AG04449 (cell line): ENCODE data around the gene CCNQ.

Source experiments
- CTCF ChIA-PET: fragments of 350-600 bp; formaldehyde crosslinking; extraction: SDS; loops from one replicate; lab custom pipeline; 2021; ENCODE audit warnings: antibody characterized with exemption; lab: Yijun Ruan, JAX
- POLR2A ChIA-PET: fragments of 400-600, 350-600 bp; formaldehyde crosslinking; extraction: SDS; loops from one replicate; lab custom pipeline; 2020; ENCODE audit warnings: antibody characterized with exemption, inconsistent platforms; lab: Yijun Ruan, JAX
- DNase-seq: peaks from one replicate; pipeline ENCODE4 v3.0.0-alpha.2; 2010; ENCODE audit warnings: low read depth, low spot score
- H3K4me3 ChIP-seq: 2 replicates; pipeline ENCODE4 v1.5.1; 2011; ENCODE audit warnings: low read depth, mild to moderate bottlenecking, control low read depth, low read length
- TF ChIP-seq, protein P1 (sequence below): IDR thresholded peaks from one replicate; pipeline ENCODE4 v1.5.1; 2011; ENCODE audit warnings: mild to moderate bottlenecking, moderate library complexity, low read length, control low read depth, inconsistent platforms; ENCODE audit not compliant: insufficient read depth; ENCODE audit errors: missing control alignments

CCNQ gene

GRCh38 chrX:153568451-153569011, 30.4 kb downstream of the CCNQ start:
- TF ChIP-seq, protein P1, sequence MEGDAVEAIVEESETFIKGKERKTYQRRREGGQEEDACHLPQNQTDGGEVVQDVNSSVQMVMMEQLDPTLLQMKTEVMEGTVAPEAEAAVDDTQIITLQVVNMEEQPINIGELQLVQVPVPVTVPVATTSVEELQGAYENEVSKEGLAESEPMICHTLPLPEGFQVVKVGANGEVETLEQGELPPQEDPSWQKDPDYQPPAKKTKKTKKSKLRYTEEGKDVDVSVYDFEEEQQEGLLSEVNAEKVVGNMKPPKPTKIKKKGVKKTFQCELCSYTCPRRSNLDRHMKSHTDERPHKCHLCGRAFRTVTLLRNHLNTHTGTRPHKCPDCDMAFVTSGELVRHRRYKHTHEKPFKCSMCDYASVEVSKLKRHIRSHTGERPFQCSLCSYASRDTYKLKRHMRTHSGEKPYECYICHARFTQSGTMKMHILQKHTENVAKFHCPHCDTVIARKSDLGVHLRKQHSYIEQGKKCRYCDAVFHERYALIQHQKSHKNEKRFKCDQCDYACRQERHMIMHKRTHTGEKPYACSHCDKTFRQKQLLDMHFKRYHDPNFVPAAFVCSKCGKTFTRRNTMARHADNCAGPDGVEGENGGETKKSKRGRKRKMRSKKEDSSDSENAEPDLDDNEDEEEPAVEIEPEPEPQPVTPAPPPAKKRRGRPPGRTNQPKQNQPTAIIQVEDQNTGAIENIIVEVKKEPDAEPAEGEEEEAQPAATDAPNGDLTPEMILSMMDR = no peak
- POLR2A ChIA-PET = no interaction called here
- H3K4me3 ChIP-seq = no peak overlapping the region
- CTCF ChIA-PET = interaction anchor here (1.3 kb wide), 1 partner anchor 98 kb away, joined by 4 read pairs; no protein-coding TSS in a partner anchor
- DNase-seq = no peak

DNA sequence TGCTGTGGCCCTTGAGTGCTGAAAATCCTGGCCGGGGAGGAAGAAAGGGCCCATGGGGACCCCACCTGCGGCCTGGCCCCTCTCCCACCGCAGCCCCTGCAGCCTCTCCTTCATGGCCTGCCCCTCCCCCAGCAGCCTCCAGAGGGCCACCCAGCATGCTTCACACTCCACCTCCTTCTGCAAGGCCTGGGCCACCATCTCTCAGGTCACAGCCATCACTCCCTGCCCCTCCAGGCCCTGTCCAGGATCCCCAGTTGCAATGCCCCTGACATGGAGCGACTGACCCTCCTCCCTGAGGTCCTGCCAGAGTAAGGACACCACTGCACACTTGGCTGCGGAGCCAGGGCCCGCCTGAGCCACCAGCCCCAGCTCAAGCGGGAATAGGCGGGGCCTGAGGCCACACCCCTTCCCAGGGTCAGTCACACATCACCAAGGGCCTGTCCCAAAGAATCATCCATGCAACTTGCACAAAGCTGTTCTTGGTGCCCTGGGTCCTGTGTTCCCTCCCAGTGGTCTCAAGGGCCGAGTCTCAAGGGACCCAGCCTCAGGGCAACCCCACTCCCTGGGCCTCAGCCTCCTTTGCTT, 32.9 kb downstream of the CCNQ start:
- DNase-seq = no peak
- CTCF ChIA-PET = interaction anchor here (1.0 to 3.5 kb wide), 2 partner anchors 10 to 12 kb away, joined by 3 to 17 read pairs; no protein-coding TSS in a partner anchor
- H3K4me3 ChIP-seq = no peak overlapping the region
- TF ChIP-seq, protein P1 = no peak
- POLR2A ChIA-PET = no interaction called here

DNA sequence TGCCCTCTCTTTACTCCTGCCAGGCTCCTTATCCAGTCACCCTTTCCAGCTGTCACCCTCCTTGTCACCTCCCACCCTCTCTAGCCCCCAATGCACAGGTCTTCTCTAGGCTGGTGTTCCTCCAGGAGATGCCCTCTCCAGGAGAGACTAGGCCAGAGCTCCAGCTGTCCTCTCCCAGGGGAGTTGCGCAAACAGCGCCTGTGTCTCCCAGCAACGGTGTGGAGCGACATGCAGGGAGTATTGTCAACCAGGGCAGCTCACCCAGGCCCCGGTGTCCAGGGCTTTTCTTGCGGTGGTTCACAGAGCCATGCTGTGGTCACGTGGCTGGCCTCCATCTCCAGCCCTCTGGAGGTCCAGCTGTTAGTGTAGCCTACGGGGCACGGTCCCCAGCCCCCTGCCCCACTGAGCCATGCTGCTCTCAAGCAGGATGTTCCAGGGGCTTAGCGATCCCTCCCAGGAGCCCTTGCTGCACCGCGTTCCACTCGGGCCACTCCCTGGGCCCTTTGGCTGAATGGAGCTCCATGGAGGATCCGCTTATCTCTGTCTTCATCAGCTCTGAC, 34.8 kb downstream of the CCNQ start:
- no peak for DNase-seq
- ChIA-PET POLR2A (no interaction called here), CTCF (interaction anchor here (0.6 to 3.5 kb wide), 5 partner anchors 10 to 144 kb away, joined by 3 to 17 read pairs (median 5); no protein-coding TSS in a partner anchor)
- no peak overlapping the region for H3K4me3 ChIP-seq
- TF ChIP-seq, protein P1 = no peak

GRCh38 chrX:153562546-153562945, 36.4 kb downstream of the CCNQ start:
- ChIA-PET CTCF (interaction anchor here (1.1 to 3.5 kb wide), 3 partner anchors 8 to 23 kb away, joined by 3 to 17 read pairs (median 3); no protein-coding TSS in a partner anchor), POLR2A (no interaction called here)
- DNase-seq = no peak
- H3K4me3 ChIP-seq = no peak overlapping the region
- TF ChIP-seq, protein P1 = no peak

DNA sequence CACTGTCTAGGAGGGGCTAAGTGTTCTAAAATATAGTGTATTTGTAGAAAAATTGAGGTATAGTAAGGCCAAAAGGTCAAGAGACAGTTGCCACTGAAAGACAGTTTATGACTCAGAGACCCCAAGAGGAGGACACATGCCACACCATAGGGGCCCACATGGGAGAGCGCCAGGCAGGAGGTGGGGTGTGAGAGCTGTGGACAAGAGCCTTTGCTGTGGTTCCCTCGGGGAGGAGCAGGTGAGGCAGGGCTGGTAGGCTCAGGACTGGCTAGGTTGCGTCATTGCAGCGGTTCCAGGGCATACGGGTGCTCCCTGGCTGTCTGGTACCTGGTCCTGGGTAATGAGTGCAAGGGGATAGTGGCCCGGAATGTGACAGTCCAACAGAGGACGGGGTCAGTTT, 37.6 kb downstream of the CCNQ start:
- DNase-seq = no peak
- POLR2A ChIA-PET = no interaction called here
- H3K4me3 ChIP-seq = no peak overlapping the region
- CTCF ChIA-PET = interaction anchor here (1.1 to 1.4 kb wide), 2 partner anchors 21 to 22 kb away, joined by 3 read pairs; no protein-coding TSS in a partner anchor
- TF ChIP-seq, protein P1 = no peak

DNA sequence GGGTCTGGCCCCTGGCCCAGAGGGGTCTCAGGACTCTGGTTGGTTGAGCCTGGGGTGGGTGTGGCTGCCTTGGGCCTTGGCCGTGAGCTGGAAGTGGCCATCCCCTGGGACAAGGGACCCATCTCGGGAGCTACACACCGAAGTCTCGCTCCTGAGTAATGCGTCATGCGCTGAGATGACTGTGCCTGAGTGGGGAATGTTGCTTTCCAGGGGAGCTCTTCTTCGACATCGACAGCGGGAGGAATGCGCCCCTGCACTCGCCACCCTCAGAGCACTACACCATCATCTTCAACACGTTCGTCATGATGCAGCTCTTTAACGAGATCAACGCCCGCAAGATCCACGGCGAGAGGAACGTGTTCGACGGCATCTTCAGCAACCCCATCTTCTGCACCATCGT, 38.5 kb downstream of the CCNQ start:
- CTCF ChIA-PET = interaction anchor here (1.9 kb wide), 1 partner anchor 107 kb away, joined by 9 read pairs; no protein-coding TSS in a partner anchor
- DNase-seq = no peak
- POLR2A ChIA-PET = no interaction called here
- TF ChIP-seq, protein P1 = no peak
- H3K4me3 ChIP-seq = no peak overlapping the region
